Erythroblast (primary cell): ENCODE results near the gene NBDY.

Experiments
- GATA1 ChIP-seq: IDR thresholded peaks from 2 replicates; pipeline ENCODE4 v1.6.1; 2011; ENCODE audit warnings: low read depth, mild to moderate bottlenecking, control low read depth, low read length, moderate library complexity
- POLR2A ChIP-seq: IDR thresholded peaks from 2 replicates; pipeline ENCODE4 v1.6.1; 2011; ENCODE audit warnings: mild to moderate bottlenecking, low read length

GRCh38 chrX:56791456-56791855 lies 62.4 kb downstream of the NBDY start:
- no peak for TF ChIP-seq POLR2A
- no peak for TF ChIP-seq GATA1
